ENCODE results near the gene CXCL12.

DNA sequence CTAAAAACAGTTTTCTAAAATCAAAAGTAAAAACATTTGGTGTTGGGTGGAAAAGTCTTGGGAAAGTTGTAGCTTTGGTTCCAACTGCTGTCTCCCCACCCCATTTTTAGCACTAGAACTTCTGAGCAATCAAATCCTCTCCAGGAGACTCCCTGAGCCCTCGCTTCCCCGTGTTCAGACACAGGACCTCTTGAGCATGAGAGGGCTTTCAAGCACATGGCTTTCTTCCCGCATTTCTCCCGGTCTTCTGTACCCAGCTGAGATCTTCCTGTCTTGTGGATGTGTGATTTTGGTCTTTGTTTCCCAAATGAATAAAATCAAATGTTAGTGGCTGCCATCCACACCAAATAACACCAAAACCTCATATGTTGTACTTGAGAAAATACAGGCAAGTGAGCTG lies 5.0 kb downstream of the CXCL12 start:
- TF ChIP-seq POLR2AphosphoS5 (IDR thresholded peaks at IDR 0.05) (no peak), EP300 (conservative IDR thresholded peaks at IDR 0.05; ENCODE audit: poor library complexity, severe bottlenecking) (no peak), CTCF (IDR thresholded peaks at IDR 0.05; ENCODE audit: poor library complexity, severe bottlenecking) (no peak)
